ENCODE results near the gene TMEM183A. TPM values are rescaled to one million over a fixed set of nuclear protein-coding genes. Genes with fewer than 3 reads are reported as not detected.

TMEM183A gene
- total and polyA plus RNA-seq, 9 of the 15 experiments (the other 6 are each of a cell fraction or from before 2014, with no cell fraction given), result 23.4 to 190 (median 124) TPM

GRCh38 chr1:203006948-203007871 lies at the start of gene TMEM183A (continued):
- TF ChIP-seq EP400 (IDR thresholded peaks at IDR 0.05) (peak; percentile 96), CAMTA2 (CRISPR knock-in tag; conservative IDR thresholded peaks at IDR 0.05) (no peak), ZNF175 (CRISPR knock-in tag; IDR thresholded peaks at IDR 0.05; ENCODE audit: low read depth) (peak; percentile 77), HMG20B (CRISPR knock-in tag; IDR thresholded peaks at IDR 0.05) (no peak; the same call in 1 of the 2 replicates), GTF3C2 (IDR thresholded peaks at IDR 0.05; ENCODE audit: borderline replicate concordance, extremely low read depth, insufficient read length) (no peak), RBM14 (IDR thresholded peaks at IDR 0.05; ENCODE audit: borderline replicate concordance, insufficient read depth, low read depth, low read length) (no peak), HES1 (IDR thresholded peaks at IDR 0.05; ENCODE audit: low read depth) (peak; percentile 30; the same call in 1 of the 2 replicates), ZNF184 (CRISPR knock-in tag; IDR thresholded peaks at IDR 0.05) (no peak), NFRKB (IDR thresholded peaks at IDR 0.05; ENCODE audit: low read depth) (peak; percentile 89; the same call in 1 of the 2 replicates), PHF20 (IDR thresholded peaks at IDR 0.05; ENCODE audit: partially characterized antibody) (peak; percentile 92), MLX (CRISPR knock-in tag; conservative IDR thresholded peaks at IDR 0.05) (no peak; a peak in 1 of 4 replicates), HMBOX1 (IDR thresholded peaks at IDR 0.05) (no peak), ZFP1 (CRISPR knock-in tag; IDR thresholded peaks at IDR 0.05) (no peak), ATF2 (CRISPR knock-in tag; IDR thresholded peaks at IDR 0.05) (no peak), NFYB (IDR thresholded peaks at IDR 0.05; ENCODE audit: extremely low read depth, insufficient read length) (peak; percentile 100), RBM39 (optimal IDR thresholded peaks at IDR 0.05; ENCODE audit: low read depth, low read length) (no peak), ATF3 (IDR thresholded peaks at IDR 0.05) (peak; percentile 75), ATF3 (CRISPR knock-in tag; conservative IDR thresholded peaks at IDR 0.05) (no peak), NBN (IDR thresholded peaks at IDR 0.05; ENCODE audit: low read depth) (peak; percentile 85; the same call in 1 of the 2 replicates)
